GM20000 (cell line): ENCODE data around the gene ST6GALNAC5.

Experiments used
- DNase-seq: peaks from one replicate; pipeline ENCODE4 v3.0.0; 2012; ENCODE audit warnings: low spot score
- TF ChIP-seq, protein P1 (sequence below): IDR thresholded peaks from 2 replicates; pipeline ENCODE4 v1.5.1; 2012; ENCODE audit warnings: mild to moderate bottlenecking, control low read depth; ENCODE audit errors: extremely low read depth, missing control alignments

The ST6GALNAC5 gene

DNA sequence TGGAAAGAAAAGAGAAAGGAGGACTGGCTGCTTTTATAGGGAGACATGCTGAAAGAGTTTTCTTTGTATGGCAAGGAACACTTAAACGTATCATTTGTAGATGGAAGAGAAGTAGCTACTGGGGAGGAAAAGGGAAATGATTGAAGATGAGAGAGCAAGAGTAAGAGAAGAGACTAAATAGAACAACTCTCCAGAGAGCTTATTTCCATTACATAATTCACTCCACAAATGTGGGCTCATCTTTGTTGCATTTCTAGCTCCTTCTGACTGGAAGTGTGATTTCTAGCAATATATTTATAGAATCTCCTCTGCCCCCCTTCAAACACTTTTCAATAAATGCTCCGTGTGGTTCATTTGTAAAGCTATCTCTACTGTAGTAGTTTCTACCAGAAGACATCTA is 71.0 kb downstream of the ST6GALNAC5 start:
- no peak for DNase-seq
- TF ChIP-seq, protein P1, sequence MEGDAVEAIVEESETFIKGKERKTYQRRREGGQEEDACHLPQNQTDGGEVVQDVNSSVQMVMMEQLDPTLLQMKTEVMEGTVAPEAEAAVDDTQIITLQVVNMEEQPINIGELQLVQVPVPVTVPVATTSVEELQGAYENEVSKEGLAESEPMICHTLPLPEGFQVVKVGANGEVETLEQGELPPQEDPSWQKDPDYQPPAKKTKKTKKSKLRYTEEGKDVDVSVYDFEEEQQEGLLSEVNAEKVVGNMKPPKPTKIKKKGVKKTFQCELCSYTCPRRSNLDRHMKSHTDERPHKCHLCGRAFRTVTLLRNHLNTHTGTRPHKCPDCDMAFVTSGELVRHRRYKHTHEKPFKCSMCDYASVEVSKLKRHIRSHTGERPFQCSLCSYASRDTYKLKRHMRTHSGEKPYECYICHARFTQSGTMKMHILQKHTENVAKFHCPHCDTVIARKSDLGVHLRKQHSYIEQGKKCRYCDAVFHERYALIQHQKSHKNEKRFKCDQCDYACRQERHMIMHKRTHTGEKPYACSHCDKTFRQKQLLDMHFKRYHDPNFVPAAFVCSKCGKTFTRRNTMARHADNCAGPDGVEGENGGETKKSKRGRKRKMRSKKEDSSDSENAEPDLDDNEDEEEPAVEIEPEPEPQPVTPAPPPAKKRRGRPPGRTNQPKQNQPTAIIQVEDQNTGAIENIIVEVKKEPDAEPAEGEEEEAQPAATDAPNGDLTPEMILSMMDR: no peak

DNA sequence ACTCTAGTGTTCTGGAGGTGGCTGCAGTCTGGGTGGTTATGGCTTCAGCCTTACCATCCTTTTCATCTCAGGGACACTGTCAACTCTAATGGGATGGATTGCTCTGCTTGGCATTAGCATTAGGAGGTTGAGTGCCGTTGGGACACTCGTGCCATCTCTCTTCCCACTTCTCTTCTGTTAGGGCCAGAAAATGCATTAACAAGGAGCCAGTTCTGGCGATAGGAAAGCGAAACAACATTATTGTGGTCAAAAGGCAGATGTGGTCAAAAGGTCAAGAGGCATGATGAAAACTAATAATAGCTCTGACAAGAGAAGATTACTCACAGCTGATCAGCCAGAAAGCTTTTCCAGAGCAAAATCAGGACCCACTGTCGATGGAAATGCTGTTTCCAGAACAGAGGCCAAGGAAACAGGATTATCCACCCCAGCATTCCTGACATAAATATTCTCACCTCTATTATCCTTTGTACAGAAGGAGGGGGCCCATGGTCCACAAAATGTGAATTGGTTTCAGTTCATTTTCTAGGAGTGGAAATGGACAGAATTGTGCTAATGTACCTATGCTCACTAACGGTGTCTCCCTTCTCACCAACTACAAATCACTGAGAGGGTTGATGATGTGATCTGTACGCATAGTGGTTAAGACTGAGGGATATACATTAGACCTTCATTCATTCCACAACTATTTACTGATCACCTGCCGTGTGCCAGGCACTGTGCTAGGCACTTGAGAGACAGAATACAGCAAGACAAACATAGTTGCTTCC is 72.0 kb downstream of the ST6GALNAC5 start:
- peak; percentile 11 for DNase-seq
- TF ChIP-seq, protein P1: no peak

DNA sequence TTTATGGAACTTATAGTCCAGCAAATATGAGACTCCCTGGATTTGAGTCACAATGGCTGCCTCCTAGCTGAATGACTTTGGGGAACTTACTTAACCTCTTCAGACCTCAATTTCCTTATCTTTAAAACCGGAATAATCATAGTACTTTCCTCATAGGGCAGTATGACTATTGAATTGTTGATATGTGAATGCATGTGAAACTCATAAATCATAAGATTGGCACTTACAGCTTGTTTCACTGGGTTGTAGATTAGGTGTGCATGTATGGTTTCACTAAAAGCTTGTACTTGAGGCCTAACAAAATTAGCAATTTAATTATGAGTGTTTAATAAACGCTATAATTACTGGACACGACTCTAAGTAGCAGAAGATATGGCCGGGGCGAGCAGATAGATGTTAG is 72.5 kb downstream of the ST6GALNAC5 start:
- TF ChIP-seq, protein P1: no peak
- DNase-seq: no peak

- DNase-seq: no peak
- TF ChIP-seq, protein P1: no peak
These were observed 73.5 kb downstream of the ST6GALNAC5 start for GRCh38 chr1:76940571-76941335.

DNA sequence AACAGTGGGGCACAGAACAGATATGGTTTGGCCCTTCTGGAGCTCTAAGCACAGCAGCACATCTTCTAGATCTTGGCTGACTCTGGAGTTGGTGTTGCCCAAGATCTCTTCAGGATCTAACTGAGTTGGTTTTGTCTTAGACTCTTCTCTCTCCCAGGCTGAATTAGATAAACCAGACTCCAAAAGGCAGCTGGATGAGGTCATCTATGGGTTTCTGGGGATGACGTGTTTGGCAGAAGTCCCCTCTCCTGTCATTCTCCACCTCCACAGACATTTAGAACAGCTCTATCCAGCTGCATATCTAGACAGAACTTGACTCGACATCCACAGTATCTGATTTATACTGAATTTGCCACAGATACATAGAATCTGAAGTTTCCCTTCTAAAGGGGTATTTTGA is 75.3 kb downstream of the ST6GALNAC5 start:
- TF ChIP-seq, protein P1: no peak
- DNase-seq: no peak

DNA sequence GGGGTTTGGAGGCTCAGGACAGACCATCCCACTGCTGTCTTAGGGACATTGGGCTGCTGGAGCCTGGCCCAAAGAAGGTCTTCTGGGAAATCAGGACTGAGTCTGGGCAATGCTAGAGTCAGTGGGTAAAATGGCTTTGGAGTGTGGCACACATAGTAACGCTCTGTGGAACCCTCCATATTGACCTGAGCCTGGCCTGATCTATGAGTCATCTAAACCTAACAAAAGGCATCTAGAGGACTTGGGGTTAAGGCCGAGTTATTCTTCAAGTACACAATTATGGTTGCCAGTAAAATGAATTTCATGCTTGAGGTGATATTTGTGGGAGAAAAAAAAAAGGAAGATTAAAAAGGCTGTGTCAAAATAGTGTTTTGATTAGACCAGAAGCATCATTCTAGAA is 77.7 kb downstream of the ST6GALNAC5 start:
- TF ChIP-seq, protein P1: no peak
- no peak for DNase-seq

DNA sequence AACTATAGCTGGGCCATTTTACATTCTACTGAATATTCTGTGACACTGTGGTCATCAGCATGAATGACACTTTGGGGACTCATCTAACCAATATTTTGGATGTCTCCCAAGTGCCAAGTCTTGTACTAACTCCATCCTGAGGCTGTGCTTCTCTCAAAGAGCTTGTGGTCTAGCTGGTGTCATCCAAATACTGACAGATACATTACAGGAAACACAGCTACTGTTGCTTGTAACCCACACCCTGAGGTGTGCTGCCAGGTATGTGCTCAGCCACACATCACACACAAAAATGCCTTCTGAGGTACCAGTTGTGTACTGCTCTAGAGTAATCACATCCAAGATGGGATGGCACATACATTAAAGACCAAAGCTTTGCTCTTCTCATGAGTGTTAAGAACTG is 81.6 kb downstream of the ST6GALNAC5 start:
- TF ChIP-seq, protein P1: no peak
- no peak for DNase-seq
